SK-N-SH (cell line): Measurements from ENCODE around the gene COG3.
A peak's percentile ranks its signal among the peaks of the same experiment; 100 is the strongest.

ENCODE experiments used
- CHD2 ChIP-seq: fragments of 150-350 bp; IDR thresholded peaks from 2 replicates; pipeline ENCODE4 v1.6.1; 2018; ENCODE audit warnings: low read length; ENCODE audit not compliant: partially characterized antibody
- FOSL2 ChIP-seq: IDR thresholded peaks from 2 replicates; pipeline ENCODE4 v1.4.0; 2012; ENCODE audit warnings: low read depth, mild to moderate bottlenecking, moderate library complexity, borderline replicate concordance
- GATA2 ChIP-seq: sonication (generic); formaldehyde crosslinking; IDR thresholded peaks from 2 replicates; pipeline ENCODE4 v1.5.0; 2020; ENCODE audit warnings: mild to moderate bottlenecking, missing genetic modification reagents
- POLR2AphosphoS5 ChIP-seq: IDR thresholded peaks from 2 replicates; pipeline ENCODE4 v1.6.1; 2012; ENCODE audit warnings: low read depth, low read length
- RAD21 ChIP-seq: IDR thresholded peaks from 2 replicates; pipeline ENCODE4 v1.6.1; 2012; ENCODE audit warnings: mild to moderate bottlenecking, low read length
- TCF12 ChIP-seq: IDR thresholded peaks from 2 replicates; pipeline ENCODE4 v1.4.0; 2012
- TF ChIP-seq, protein P1 (sequence below): fragments of 200-600 bp; sonication (generic); IDR thresholded peaks from 2 replicates; pipeline ENCODE4 v1.6.1; 2017; ENCODE audit warnings: antibody characterized with exemption, mild to moderate bottlenecking, moderate library complexity
- TF ChIP-seq, protein P2 (sequence below): IDR thresholded peaks from 2 replicates; pipeline ENCODE4; 2012
- TF ChIP-seq, protein P3 (sequence below): fragments of 150-350 bp; IDR thresholded peaks from 2 replicates; pipeline ENCODE4 v1.6.1; 2017; ENCODE audit warnings: antibody characterized with exemption, low read length, low read depth, borderline replicate concordance

DNA sequence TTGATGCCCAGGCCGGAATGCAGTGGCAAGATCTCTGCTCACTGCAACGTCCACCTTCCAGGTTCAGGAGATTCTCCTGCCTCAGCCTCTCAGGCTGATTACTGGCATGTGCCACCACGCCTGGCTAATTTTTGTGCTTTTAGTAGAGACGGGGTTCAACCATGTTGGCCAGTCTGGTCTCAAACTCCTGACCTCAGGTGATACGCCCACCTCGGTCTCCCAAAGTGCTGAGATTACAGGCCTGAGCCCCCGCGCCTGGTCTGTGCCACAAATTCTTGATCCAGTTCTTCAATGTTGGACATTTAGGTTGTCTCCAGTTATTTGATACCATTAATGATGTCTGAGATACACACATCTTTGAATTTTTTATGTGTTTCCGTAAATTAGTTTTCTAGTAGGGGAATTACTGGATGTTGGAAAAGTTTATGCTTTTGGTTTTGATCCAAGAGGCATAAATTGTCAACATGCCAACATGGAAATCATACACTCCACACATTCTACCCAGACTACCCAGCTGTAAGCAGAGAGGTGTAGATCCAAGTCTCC lies 525 bp upstream of the COG3 start:
- TF ChIP-seq, protein P1, sequence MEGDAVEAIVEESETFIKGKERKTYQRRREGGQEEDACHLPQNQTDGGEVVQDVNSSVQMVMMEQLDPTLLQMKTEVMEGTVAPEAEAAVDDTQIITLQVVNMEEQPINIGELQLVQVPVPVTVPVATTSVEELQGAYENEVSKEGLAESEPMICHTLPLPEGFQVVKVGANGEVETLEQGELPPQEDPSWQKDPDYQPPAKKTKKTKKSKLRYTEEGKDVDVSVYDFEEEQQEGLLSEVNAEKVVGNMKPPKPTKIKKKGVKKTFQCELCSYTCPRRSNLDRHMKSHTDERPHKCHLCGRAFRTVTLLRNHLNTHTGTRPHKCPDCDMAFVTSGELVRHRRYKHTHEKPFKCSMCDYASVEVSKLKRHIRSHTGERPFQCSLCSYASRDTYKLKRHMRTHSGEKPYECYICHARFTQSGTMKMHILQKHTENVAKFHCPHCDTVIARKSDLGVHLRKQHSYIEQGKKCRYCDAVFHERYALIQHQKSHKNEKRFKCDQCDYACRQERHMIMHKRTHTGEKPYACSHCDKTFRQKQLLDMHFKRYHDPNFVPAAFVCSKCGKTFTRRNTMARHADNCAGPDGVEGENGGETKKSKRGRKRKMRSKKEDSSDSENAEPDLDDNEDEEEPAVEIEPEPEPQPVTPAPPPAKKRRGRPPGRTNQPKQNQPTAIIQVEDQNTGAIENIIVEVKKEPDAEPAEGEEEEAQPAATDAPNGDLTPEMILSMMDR: peak; percentile 45; the same call in 1 of the 2 replicates
- no peak for TF ChIP-seq CHD2
- TF ChIP-seq, protein P2, sequence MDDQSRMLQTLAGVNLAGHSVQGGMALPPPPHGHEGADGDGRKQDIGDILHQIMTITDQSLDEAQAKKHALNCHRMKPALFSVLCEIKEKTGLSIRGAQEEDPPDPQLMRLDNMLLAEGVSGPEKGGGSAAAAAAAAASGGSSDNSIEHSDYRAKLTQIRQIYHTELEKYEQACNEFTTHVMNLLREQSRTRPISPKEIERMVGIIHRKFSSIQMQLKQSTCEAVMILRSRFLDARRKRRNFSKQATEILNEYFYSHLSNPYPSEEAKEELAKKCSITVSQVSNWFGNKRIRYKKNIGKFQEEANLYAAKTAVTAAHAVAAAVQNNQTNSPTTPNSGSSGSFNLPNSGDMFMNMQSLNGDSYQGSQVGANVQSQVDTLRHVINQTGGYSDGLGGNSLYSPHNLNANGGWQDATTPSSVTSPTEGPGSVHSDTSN: no peak
- TF ChIP-seq POLR2AphosphoS5: no peak
- peak; percentile 30; the same call in 1 of the 2 replicates for TF ChIP-seq RAD21
- no peak for TF ChIP-seq GATA2 (CRISPR knock-in tag)
- TF ChIP-seq TCF12: no peak
- TF ChIP-seq, protein P3, sequence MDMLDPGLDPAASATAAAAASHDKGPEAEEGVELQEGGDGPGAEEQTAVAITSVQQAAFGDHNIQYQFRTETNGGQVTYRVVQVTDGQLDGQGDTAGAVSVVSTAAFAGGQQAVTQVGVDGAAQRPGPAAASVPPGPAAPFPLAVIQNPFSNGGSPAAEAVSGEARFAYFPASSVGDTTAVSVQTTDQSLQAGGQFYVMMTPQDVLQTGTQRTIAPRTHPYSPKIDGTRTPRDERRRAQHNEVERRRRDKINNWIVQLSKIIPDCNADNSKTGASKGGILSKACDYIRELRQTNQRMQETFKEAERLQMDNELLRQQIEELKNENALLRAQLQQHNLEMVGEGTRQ: no peak
- no peak for TF ChIP-seq FOSL2
